HepG2 (cell line): ENCODE measurements around the gene CISTR.

Experiments used
- CENPT ChIP-seq: sonication (generic); formaldehyde crosslinking; IDR thresholded peaks from 2 replicates; pipeline ENCODE4 v1.8.0; 2022; ENCODE audit warnings: low read depth, mild to moderate bottlenecking, moderate library complexity, missing genetic modification reagents
- EZH2 ChIP-seq: conservative IDR thresholded peaks from 2 replicates; pipeline ENCODE4 v1.6.1; 2012; ENCODE audit warnings: mild to moderate bottlenecking, low read depth, low read length, moderate library complexity
- HES4 ChIP-seq: sonication (generic); formaldehyde crosslinking; IDR thresholded peaks from 2 replicates; pipeline ENCODE4 v1.9.0; 2021; ENCODE audit warnings: mild to moderate bottlenecking, missing genetic modification reagents, borderline replicate concordance
- NFRKB ChIP-seq: fragments of 450-650 bp; IDR thresholded peaks from 2 replicates; pipeline ENCODE4 v1.6.1; 2017
- SOX13 ChIP-seq, 3 experiments: fragments of 450-650 bp in 1 of 3; sonication (generic) in 1 of 3; formaldehyde crosslinking in 1 of 3; IDR thresholded peaks in 2 of 3; conservative IDR thresholded peaks in 1 of 3; 2 replicates each; pipeline versions ENCODE4 v1.5.0 to v1.6.1; 2016 to 2020; ENCODE audit warnings: antibody characterized with exemption in 1 of 3, mild to moderate bottlenecking in 1 of 3, missing compliant biosample characterization in 1 of 3, missing genetic modification reagents in 1 of 3, moderate library complexity in 1 of 3
- TSC22D2 ChIP-seq: sonication (generic); formaldehyde crosslinking; IDR thresholded peaks from 2 replicates; pipeline ENCODE4 v1.5.1; 2020; ENCODE audit warnings: missing genetic modification reagents, mild to moderate bottlenecking, borderline replicate concordance
- ZKSCAN1 ChIP-seq: fragments of 150-350 bp; IDR thresholded peaks from 2 replicates; pipeline ENCODE4 v1.6.1; 2014; ENCODE audit warnings: low read length
- ZNF564 ChIP-seq: sonication (generic); formaldehyde crosslinking; IDR thresholded peaks from 2 replicates; pipeline ENCODE4 v1.8.1; 2023; ENCODE audit warnings: mild to moderate bottlenecking, missing genetic modification reagents
- TF ChIP-seq, protein P1 (sequence below): sonication (generic); formaldehyde crosslinking; IDR thresholded peaks from 2 replicates; pipeline ENCODE4 v1.4.0; 2020; ENCODE audit warnings: missing genetic modification reagents, borderline replicate concordance
- TF ChIP-seq, protein P2 (sequence below): sonication (generic); formaldehyde crosslinking; IDR thresholded peaks from 2 replicates; pipeline ENCODE4 v1.5.0; 2020; ENCODE audit warnings: mild to moderate bottlenecking, missing genetic modification reagents, moderate library complexity
- TF ChIP-seq, protein P3 (sequence below): sonication (generic); formaldehyde crosslinking; IDR thresholded peaks from 2 replicates; pipeline ENCODE4 v1.4.0; 2020; ENCODE audit warnings: missing genetic modification reagents
- TF ChIP-seq, protein P4 (sequence below): sonication (generic); formaldehyde crosslinking; IDR thresholded peaks from 2 replicates; pipeline ENCODE4 v1.4.0; 2020; ENCODE audit warnings: low read depth, missing genetic modification reagents
- TF ChIP-seq, protein P5 (sequence below): sonication (generic); formaldehyde crosslinking; IDR thresholded peaks from 2 replicates; pipeline ENCODE4 v1.5.0; 2020; ENCODE audit warnings: missing genetic modification reagents
- TF ChIP-seq, protein P6 (sequence below): sonication (generic); formaldehyde crosslinking; IDR thresholded peaks from 2 replicates; pipeline ENCODE4 v1.5.1; 2020; ENCODE audit warnings: mild to moderate bottlenecking, missing genetic modification reagents, moderate library complexity

DNA sequence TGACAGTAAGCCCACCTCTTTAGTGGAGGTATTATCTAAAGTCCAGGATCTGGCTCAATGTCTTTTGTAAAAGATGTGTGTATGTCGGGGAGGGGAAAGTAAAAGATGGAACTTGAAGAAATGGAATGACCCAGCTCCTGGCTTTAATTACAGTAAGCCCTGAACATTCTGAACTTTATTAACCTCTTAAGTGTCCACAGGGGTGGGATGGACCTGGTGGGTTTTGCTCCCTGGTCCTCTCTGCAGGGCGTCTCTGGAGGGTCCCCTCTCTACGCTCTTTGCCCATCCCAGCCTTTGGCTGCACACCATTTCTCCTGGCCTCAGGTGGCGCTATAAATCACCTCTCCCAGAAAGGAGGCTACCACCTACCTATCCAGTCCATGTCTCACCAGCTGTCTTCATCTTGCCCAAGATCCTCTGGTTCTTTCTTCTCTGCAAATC is 3.7 kb upstream of the CISTR start:
- no peak for TF ChIP-seq HES4 (CRISPR knock-in tag)
- TF ChIP-seq, protein P1, sequence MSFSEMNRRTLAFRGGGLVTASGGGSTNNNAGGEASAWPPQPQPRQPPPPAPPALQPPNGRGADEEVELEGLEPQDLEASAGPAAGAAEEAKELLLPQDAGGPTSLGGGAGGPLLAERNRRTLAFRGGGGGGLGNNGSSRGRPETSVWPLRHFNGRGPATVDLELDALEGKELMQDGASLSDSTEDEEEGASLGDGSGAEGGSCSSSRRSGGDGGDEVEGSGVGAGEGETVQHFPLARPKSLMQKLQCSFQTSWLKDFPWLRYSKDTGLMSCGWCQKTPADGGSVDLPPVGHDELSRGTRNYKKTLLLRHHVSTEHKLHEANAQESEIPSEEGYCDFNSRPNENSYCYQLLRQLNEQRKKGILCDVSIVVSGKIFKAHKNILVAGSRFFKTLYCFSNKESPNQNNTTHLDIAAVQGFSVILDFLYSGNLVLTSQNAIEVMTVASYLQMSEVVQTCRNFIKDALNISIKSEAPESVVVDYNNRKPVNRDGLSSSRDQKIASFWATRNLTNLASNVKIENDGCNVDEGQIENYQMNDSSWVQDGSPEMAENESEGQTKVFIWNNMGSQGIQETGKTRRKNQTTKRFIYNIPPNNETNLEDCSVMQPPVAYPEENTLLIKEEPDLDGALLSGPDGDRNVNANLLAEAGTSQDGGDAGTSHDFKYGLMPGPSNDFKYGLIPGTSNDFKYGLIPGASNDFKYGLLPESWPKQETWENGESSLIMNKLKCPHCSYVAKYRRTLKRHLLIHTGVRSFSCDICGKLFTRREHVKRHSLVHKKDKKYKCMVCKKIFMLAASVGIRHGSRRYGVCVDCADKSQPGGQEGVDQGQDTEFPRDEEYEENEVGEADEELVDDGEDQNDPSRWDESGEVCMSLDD (CRISPR knock-in tag) = no peak
- no peak for TF ChIP-seq EZH2
- TF ChIP-seq, protein P2, sequence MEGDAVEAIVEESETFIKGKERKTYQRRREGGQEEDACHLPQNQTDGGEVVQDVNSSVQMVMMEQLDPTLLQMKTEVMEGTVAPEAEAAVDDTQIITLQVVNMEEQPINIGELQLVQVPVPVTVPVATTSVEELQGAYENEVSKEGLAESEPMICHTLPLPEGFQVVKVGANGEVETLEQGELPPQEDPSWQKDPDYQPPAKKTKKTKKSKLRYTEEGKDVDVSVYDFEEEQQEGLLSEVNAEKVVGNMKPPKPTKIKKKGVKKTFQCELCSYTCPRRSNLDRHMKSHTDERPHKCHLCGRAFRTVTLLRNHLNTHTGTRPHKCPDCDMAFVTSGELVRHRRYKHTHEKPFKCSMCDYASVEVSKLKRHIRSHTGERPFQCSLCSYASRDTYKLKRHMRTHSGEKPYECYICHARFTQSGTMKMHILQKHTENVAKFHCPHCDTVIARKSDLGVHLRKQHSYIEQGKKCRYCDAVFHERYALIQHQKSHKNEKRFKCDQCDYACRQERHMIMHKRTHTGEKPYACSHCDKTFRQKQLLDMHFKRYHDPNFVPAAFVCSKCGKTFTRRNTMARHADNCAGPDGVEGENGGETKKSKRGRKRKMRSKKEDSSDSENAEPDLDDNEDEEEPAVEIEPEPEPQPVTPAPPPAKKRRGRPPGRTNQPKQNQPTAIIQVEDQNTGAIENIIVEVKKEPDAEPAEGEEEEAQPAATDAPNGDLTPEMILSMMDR = peak; percentile 27; the same call in 1 of the 2 replicates
- no peak for TF ChIP-seq CENPT (CRISPR knock-in tag)
- TF ChIP-seq, protein P3, sequence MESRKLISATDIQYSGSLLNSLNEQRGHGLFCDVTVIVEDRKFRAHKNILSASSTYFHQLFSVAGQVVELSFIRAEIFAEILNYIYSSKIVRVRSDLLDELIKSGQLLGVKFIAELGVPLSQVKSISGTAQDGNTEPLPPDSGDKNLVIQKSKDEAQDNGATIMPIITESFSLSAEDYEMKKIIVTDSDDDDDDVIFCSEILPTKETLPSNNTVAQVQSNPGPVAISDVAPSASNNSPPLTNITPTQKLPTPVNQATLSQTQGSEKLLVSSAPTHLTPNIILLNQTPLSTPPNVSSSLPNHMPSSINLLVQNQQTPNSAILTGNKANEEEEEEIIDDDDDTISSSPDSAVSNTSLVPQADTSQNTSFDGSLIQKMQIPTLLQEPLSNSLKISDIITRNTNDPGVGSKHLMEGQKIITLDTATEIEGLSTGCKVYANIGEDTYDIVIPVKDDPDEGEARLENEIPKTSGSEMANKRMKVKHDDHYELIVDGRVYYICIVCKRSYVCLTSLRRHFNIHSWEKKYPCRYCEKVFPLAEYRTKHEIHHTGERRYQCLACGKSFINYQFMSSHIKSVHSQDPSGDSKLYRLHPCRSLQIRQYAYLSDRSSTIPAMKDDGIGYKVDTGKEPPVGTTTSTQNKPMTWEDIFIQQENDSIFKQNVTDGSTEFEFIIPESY = no peak
- no peak for TF ChIP-seq TSC22D2 (CRISPR knock-in tag)
- TF ChIP-seq NFRKB = no peak
- no peak for TF ChIP-seq ZKSCAN1
- TF ChIP-seq, protein P4, sequence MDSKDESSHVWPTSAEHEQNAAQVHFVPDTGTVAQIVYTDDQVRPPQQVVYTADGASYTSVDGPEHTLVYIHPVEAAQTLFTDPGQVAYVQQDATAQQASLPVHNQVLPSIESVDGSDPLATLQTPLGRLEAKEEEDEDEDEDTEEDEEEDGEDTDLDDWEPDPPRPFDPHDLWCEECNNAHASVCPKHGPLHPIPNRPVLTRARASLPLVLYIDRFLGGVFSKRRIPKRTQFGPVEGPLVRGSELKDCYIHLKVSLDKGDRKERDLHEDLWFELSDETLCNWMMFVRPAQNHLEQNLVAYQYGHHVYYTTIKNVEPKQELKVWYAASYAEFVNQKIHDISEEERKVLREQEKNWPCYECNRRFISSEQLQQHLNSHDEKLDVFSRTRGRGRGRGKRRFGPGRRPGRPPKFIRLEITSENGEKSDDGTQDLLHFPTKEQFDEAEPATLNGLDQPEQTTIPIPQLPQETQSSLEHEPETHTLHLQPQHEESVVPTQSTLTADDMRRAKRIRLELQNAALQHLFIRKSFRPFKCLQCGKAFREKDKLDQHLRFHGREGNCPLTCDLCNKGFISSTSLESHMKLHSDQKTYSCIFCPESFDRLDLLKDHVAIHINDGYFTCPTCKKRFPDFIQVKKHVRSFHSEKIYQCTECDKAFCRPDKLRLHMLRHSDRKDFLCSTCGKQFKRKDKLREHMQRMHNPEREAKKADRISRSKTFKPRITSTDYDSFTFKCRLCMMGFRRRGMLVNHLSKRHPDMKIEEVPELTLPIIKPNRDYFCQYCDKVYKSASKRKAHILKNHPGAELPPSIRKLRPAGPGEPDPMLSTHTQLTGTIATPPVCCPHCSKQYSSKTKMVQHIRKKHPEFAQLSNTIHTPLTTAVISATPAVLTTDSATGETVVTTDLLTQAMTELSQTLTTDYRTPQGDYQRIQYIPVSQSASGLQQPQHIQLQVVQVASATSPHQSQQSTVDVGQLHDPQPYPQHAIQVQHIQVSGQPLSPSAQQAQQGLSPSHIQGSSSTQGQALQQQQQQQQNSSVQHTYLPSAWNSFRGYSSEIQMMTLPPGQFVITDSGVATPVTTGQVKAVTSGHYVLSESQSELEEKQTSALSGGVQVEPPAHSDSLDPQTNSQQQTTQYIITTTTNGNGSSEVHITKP (CRISPR knock-in tag) = no peak
- TF ChIP-seq, protein P5, sequence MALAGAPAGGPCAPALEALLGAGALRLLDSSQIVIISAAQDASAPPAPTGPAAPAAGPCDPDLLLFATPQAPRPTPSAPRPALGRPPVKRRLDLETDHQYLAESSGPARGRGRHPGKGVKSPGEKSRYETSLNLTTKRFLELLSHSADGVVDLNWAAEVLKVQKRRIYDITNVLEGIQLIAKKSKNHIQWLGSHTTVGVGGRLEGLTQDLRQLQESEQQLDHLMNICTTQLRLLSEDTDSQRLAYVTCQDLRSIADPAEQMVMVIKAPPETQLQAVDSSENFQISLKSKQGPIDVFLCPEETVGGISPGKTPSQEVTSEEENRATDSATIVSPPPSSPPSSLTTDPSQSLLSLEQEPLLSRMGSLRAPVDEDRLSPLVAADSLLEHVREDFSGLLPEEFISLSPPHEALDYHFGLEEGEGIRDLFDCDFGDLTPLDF (CRISPR knock-in tag) = no peak
- no peak for TF ChIP-seq ZNF564
- TF ChIP-seq, protein P6, sequence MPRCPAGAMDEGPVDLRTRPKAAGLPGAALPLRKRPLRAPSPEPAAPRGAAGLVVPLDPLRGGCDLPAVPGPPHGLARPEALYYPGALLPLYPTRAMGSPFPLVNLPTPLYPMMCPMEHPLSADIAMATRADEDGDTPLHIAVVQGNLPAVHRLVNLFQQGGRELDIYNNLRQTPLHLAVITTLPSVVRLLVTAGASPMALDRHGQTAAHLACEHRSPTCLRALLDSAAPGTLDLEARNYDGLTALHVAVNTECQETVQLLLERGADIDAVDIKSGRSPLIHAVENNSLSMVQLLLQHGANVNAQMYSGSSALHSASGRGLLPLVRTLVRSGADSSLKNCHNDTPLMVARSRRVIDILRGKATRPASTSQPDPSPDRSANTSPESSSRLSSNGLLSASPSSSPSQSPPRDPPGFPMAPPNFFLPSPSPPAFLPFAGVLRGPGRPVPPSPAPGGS (CRISPR knock-in tag) = no peak
- no peak for TF ChIP-seq SOX13 (IDR thresholded peaks at IDR 0.05)
- TF ChIP-seq SOX13 (CRISPR knock-in tag; conservative IDR thresholded peaks at IDR 0.05 in 1 of 2, IDR thresholded peaks at IDR 0.05 in 1 of 2) = no peak
